Measurements from ENCODE around the gene KRT8. TPM values are rescaled to one million over a fixed set of nuclear protein-coding genes. Genes with fewer than 3 reads are reported as not detected.
"Not testable (repeated sequence)": the region's sequence is repeated elsewhere in the genome, so short reads cannot be mapped to it uniquely, and the experiment has no call there.

The KRT8 gene
- 117 TPM for total RNA-seq
- long read RNA-seq, partial matches to known transcripts = 163 of 166 reads
- long read RNA-seq, other reads (novel, unspliced or antisense) = 3 of 166 reads

- intact Hi-C loops (cut with DNase I); DNase-seq (ENCODE audit: missing footprints): not testable (repeated sequence)
- peak; percentile 60 for ATAC-seq
These were observed at the start of gene KRT8 for GRCh38 chr12:52904509-52905300. Gene KRT8, minus strand, starts transcription at chr12:52905076. Its CDS starts 95 bp downstream, at chr12:52904981.

- DNase-seq (ENCODE audit: missing footprints) (no peak), ATAC-seq (no peak)
- intact Hi-C loops (cut with DNase I) = no loop called here
These were observed 48.4 kb upstream of the KRT8 start for GRCh38 chr12:52953181-52953841.

- no peak for ATAC-seq
- intact Hi-C loops (cut with DNase I) = no loop called here
- no peak for DNase-seq (ENCODE audit: missing footprints)
These were observed 47.4 kb upstream of the KRT8 start for GRCh38 chr12:52952076-52952801.

GRCh38 chr12:52951640-52952039, 46.8 kb upstream of the KRT8 start:
- intact Hi-C loops (cut with DNase I) = no loop called here
- ATAC-seq = no peak
- DNase-seq (ENCODE audit: missing footprints) = no peak

GRCh38 chr12:52951126-52951525, 46.2 kb upstream of the KRT8 start:
- intact Hi-C loops (cut with DNase I) = no loop called here
- DNase-seq (ENCODE audit: missing footprints) (no peak), ATAC-seq (no peak)

GRCh38 chr12:52950553-52950952, 45.7 kb upstream of the KRT8 start:
- intact Hi-C loops (cut with DNase I) = no loop called here

GRCh38 chr12:52949413-52950331, 44.8 kb upstream of the KRT8 start:
- no peak for DNase-seq (ENCODE audit: missing footprints)
- intact Hi-C loops (cut with DNase I) = no loop called here
- ATAC-seq = peak; percentile 45

More at GRCh38 chr12:52950553-52950952, 45.7 kb upstream of the KRT8 start:
- ATAC-seq (no peak), DNase-seq (ENCODE audit: missing footprints) (no peak)

- no peak for ATAC-seq
- no peak for DNase-seq (ENCODE audit: missing footprints)
- intact Hi-C loops (cut with DNase I) = no loop called here
These were observed 43.0 kb upstream of the KRT8 start for GRCh38 chr12:52947738-52948423.

GRCh38 chr12:52946797-52947547, 42.1 kb upstream of the KRT8 start:
- ATAC-seq (no peak), DNase-seq (ENCODE audit: missing footprints) (no peak)
- intact Hi-C loops (cut with DNase I) = no loop called here

- DNase-seq (ENCODE audit: missing footprints) (no peak), ATAC-seq (no peak)
- intact Hi-C loops (cut with DNase I) = no loop called here
These were observed 41.5 kb upstream of the KRT8 start for GRCh38 chr12:52946334-52946733.

- intact Hi-C loops (cut with DNase I) = no loop called here
- DNase-seq (ENCODE audit: missing footprints) (no peak), ATAC-seq (no peak)
These were observed 40.7 kb upstream of the KRT8 start for GRCh38 chr12:52945389-52946232.

- DNase-seq (ENCODE audit: missing footprints) = no peak
- intact Hi-C loops (cut with DNase I) = no loop called here
- no peak for ATAC-seq
These were observed 40.0 kb upstream of the KRT8 start for GRCh38 chr12:52944683-52945388.

GRCh38 chr12:52942901-52943181, 38.0 kb upstream of the KRT8 start:
- intact Hi-C loops (cut with DNase I) = no loop called here
- DNase-seq (ENCODE audit: missing footprints) = no peak
- ATAC-seq = no peak

- ATAC-seq = no peak
- DNase-seq (ENCODE audit: missing footprints) = no peak
- intact Hi-C loops (cut with DNase I) = no loop called here
These were observed 37.4 kb upstream of the KRT8 start for GRCh38 chr12:52942066-52942900.

GRCh38 chr12:52929538-52929937, 24.7 kb upstream of the KRT8 start:
- no peak for DNase-seq (ENCODE audit: missing footprints)
- intact Hi-C loops (cut with DNase I) = loop anchor here (5.0 kb wide), 1 partner anchor 42 kb away; no protein-coding TSS in a partner anchor

More at GRCh38 chr12:52929538-52929937, 24.7 kb upstream of the KRT8 start:
- no peak for ATAC-seq
